ENCODE results near the gene ROCK1.

- TF ChIP-seq CTCF (conservative IDR thresholded peaks at IDR 0.05; ENCODE audit: low read length) (no peak), EZH2phosphoT487 (IDR thresholded peaks at IDR 0.05; ENCODE audit: borderline replicate concordance) (no peak)
Measured at GRCh38 chr18:21090680-21091079, 20.9 kb downstream of the ROCK1 start.

Data from Loucy (cell line).